Left kidney (tissue), 2 donors: ENCODE results near the gene PAQR4. TPM values are rescaled to one million over a fixed set of nuclear protein-coding genes. Genes with fewer than 3 reads are reported as not detected.
A peak's percentile ranks its signal among the peaks of the same experiment; 100 is the strongest.

Source experiments
- DNase-seq: peaks from one replicate; pipeline ENCODE4 v3.0.0-alpha.2; 2013
- polyA plus RNA-seq: library from polyadenylated mRNA; unstranded; fragments of 120-200 nt; gene quantifications from one replicate; pipeline ENCODE4 v1.2.1, GENCODE V29; 2013; ENCODE audit not compliant: insufficient read length

Gene PAQR4
- polyA plus RNA-seq, 1 donor: 9.6 TPM

GRCh38 chr16:3004781-3005284 is 35.7 kb downstream of the PAQR4 start:
- no peak for DNase-seq

- DNase-seq: no peak
These were observed 38.2 kb downstream of the PAQR4 start for GRCh38 chr16:3007059-3007956.

GRCh38 chr16:3007957-3008689 is 39.0 kb downstream of the PAQR4 start:
- no peak for DNase-seq

- no peak for DNase-seq
These were observed 39.5 kb downstream of the PAQR4 start for GRCh38 chr16:3008690-3009037.

- peak; percentile 81 for DNase-seq
These were observed 40.6 kb downstream of the PAQR4 start for GRCh38 chr16:3009568-3010390.

GRCh38 chr16:3010510-3010909 is 41.4 kb downstream of the PAQR4 start:
- DNase-seq: no peak

GRCh38 chr16:3012246-3012645 is 43.1 kb downstream of the PAQR4 start:
- DNase-seq: peak; percentile 77

- no peak for DNase-seq
These were observed 43.8 kb downstream of the PAQR4 start, which contains the start of gene CLDN9 for GRCh38 chr16:3012828-3013420. Gene CLDN9 (plus strand): TSS chr16:3012923. CDS start chr16:3013363, 440 bp downstream.

GRCh38 chr16:3013491-3013951 is 44.4 kb downstream of the PAQR4 start:
- no peak for DNase-seq

- DNase-seq: no peak
These were observed 45.0 kb downstream of the PAQR4 start for GRCh38 chr16:3013998-3014690.

- no peak for DNase-seq
These were observed 45.8 kb downstream of the PAQR4 start for GRCh38 chr16:3014971-3015370.

- DNase-seq: no peak
These were observed 46.8 kb downstream of the PAQR4 start for GRCh38 chr16:3015865-3016521.

- DNase-seq: no peak
These were observed 48.2 kb downstream of the PAQR4 start for GRCh38 chr16:3017344-3017743.

- no peak for DNase-seq
These were observed 48.8 kb downstream of the PAQR4 start, which contains the start of gene CLDN6 for GRCh38 chr16:3017794-3018506. Gene CLDN6 (minus strand): TSS chr16:3018183. CDS start chr16:3016021, 2,162 bp downstream.

- no peak for DNase-seq
These were observed 50.6 kb downstream of the PAQR4 start for GRCh38 chr16:3019594-3020246.

GRCh38 chr16:3020247-3020603 is 51.1 kb downstream of the PAQR4 start, which contains the start of gene TNFRSF12A:
Gene TNFRSF12A (plus strand): TSS chr16:3020368. CDS start chr16:3020398, 30 bp downstream.
- DNase-seq: peak; percentile 82

GRCh38 chr16:3020604-3021448 is 51.7 kb downstream of the PAQR4 start:
- no peak for DNase-seq
